ENCODE data around the gene ARID1B.

ARID1B gene

GRCh38 chr6:157020398-157020797 is 243.2 kb downstream of the ARID1B start:
- peak overlapping the region; percentile 81 for H3K4me3 ChIP-seq (ENCODE audit: low read depth, low read length)
- peak; percentile 58 for DNase-seq (ENCODE audit: low read depth)
- TF ChIP-seq CTCF (conservative IDR thresholded peaks at IDR 0.05; ENCODE audit: low read depth, low read length) = no peak

- no peak for TF ChIP-seq CTCF (conservative IDR thresholded peaks at IDR 0.05; ENCODE audit: low read depth, low read length)
- peak; percentile 67 for DNase-seq (ENCODE audit: low read depth)
- H3K4me3 ChIP-seq (ENCODE audit: low read depth, low read length) = peak overlapping the region; percentile 81
Observed at GRCh38 chr6:157020881-157021343, 243.7 kb downstream of the ARID1B start.

GRCh38 chr6:157021344-157021992 is 244.3 kb downstream of the ARID1B start:
- peak; percentile 96 for DNase-seq (ENCODE audit: low read depth)
- TF ChIP-seq CTCF (conservative IDR thresholded peaks at IDR 0.05; ENCODE audit: low read depth, low read length) = peak; percentile 35
- H3K4me3 ChIP-seq (ENCODE audit: low read depth, low read length) = peak overlapping the region; percentile 81

GRCh38 chr6:157021993-157022740 is 245.0 kb downstream of the ARID1B start:
- no peak for TF ChIP-seq CTCF (conservative IDR thresholded peaks at IDR 0.05; ENCODE audit: low read depth, low read length)
- H3K4me3 ChIP-seq (ENCODE audit: low read depth, low read length) = peak overlapping the region; percentile 81
- DNase-seq (ENCODE audit: low read depth) = peak; percentile 96

GRCh38 chr6:157023958-157024357 is 246.8 kb downstream of the ARID1B start:
- no peak for TF ChIP-seq CTCF (conservative IDR thresholded peaks at IDR 0.05; ENCODE audit: low read depth, low read length)
- peak; percentile 86 for DNase-seq (ENCODE audit: low read depth)

GRCh38 chr6:157024745-157025144 is 247.6 kb downstream of the ARID1B start:
- TF ChIP-seq CTCF (conservative IDR thresholded peaks at IDR 0.05; ENCODE audit: low read depth, low read length) = no peak
- DNase-seq (ENCODE audit: low read depth) = no peak
- no peak overlapping the region for H3K4me3 ChIP-seq (ENCODE audit: low read depth, low read length)

More at GRCh38 chr6:157023958-157024357, 246.8 kb downstream of the ARID1B start:
- no peak overlapping the region for H3K4me3 ChIP-seq (ENCODE audit: low read depth, low read length)

Data from choroid plexus epithelial cell (primary cell).